Cardiac muscle cell (in vitro differentiated cells and primary cell): ENCODE data around the gene UNC5B. TPM values are rescaled to one million over a fixed set of nuclear protein-coding genes. Genes with fewer than 3 reads are reported as not detected.
A peak's percentile ranks its signal among the peaks of the same experiment; 100 is the strongest.

Experiments used
- DNase-seq, 2 donors: peaks; one replicate each; pipeline versions ENCODE4 v3.0.0 to v3.0.0-alpha.2; 2010 to 2017; ENCODE audit warnings: low read depth in 1 of 2, low spot score in 1 of 2
- H3K27ac ChIP-seq: fragments of 200-600 bp; sonication (generic); 2 replicates; pipeline ENCODE4 v1.5.1; 2016
- H3K27me3 ChIP-seq: fragments of 200-600 bp; sonication (generic); 2 replicates; pipeline ENCODE4 v1.6.0; 2016; ENCODE audit warnings: control low read depth
- H3K36me3 ChIP-seq: fragments of 200-600 bp; sonication (generic); 2 replicates; pipeline ENCODE4 v1.5.1; 2016; ENCODE audit warnings: control low read depth
- H3K4me1 ChIP-seq: fragments of 200-600 bp; sonication (generic); 2 replicates; pipeline ENCODE4 v1.8.1; 2017; ENCODE audit warnings: low read depth, mild to moderate bottlenecking, mixed run types
- H3K4me3 ChIP-seq: fragments of 200-600 bp; sonication (generic); 2 replicates; pipeline ENCODE4 v1.5.1; 2016; ENCODE audit warnings: mild to moderate bottlenecking
- H3K9me3 ChIP-seq: fragments of 200-600 bp; sonication (generic); 2 replicates; pipeline ENCODE4 v1.5.1; 2017; ENCODE audit warnings: low read depth, mild to moderate bottlenecking, control low read depth
- polyA plus RNA-seq: library from polyadenylated mRNA; unstranded; fragments of >200 nt; fragmentation: Nextera tagmentation; extraction: Ambion mirVana; gene quantifications from 2 replicates; pipeline ENCODE4 v1.2.1, GENCODE V29; 2016
- total RNA-seq: library from RNA; depleted of rRNA; stranded (reverse); fragments of >200 nt; gene quantifications from 2 replicates; pipeline ENCODE4 v1.2.3, GENCODE V29; 2016
- TF ChIP-seq, protein P1 (sequence below): IDR thresholded peaks from 2 replicates; pipeline ENCODE4 v1.5.1; 2012; ENCODE audit warnings: low read depth, mild to moderate bottlenecking, low read length

UNC5B gene
- total and polyA plus RNA-seq, 2 experiments from 2014 or later, result 73.3 to 172 TPM

DNA sequence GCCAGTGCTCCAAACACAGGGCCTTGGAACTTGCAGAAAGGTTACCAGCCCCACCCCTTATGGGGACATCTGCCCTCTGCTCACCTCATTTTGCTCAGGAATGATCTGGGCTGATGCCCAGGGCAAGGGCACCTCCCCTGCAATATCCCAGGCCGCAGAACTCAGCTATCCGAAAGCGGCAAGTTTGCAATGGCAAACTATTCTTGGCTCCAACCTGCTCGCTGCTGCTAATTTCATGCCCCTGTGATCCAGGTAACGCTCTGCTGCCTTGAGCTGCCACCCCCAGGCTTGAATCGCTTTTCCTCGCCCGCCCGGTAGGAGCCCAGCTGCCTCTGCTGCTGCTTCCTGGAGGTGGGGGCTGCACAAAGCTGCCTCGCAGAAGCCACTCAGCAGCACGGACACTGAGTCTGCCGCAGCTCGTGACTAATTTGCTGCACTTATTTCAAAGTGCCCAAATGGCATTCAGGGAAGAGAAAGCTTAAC lies 124.9 kb downstream of the UNC5B start:
- TF ChIP-seq, protein P1, sequence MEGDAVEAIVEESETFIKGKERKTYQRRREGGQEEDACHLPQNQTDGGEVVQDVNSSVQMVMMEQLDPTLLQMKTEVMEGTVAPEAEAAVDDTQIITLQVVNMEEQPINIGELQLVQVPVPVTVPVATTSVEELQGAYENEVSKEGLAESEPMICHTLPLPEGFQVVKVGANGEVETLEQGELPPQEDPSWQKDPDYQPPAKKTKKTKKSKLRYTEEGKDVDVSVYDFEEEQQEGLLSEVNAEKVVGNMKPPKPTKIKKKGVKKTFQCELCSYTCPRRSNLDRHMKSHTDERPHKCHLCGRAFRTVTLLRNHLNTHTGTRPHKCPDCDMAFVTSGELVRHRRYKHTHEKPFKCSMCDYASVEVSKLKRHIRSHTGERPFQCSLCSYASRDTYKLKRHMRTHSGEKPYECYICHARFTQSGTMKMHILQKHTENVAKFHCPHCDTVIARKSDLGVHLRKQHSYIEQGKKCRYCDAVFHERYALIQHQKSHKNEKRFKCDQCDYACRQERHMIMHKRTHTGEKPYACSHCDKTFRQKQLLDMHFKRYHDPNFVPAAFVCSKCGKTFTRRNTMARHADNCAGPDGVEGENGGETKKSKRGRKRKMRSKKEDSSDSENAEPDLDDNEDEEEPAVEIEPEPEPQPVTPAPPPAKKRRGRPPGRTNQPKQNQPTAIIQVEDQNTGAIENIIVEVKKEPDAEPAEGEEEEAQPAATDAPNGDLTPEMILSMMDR, result no peak
- Histone ChIP-seq H3K36me3 (no peaks in the 10 kb centered on the region), H3K4me1 (peaks cover 2% of the 10 kb centered on the region), H3K4me3 (no peak overlapping the region), H3K9me3 (no peaks in the 10 kb centered on the region), H3K27ac (no peak overlapping the region), H3K27me3 (no peaks in the 10 kb centered on the region)
- DNase-seq, result no peak

DNA sequence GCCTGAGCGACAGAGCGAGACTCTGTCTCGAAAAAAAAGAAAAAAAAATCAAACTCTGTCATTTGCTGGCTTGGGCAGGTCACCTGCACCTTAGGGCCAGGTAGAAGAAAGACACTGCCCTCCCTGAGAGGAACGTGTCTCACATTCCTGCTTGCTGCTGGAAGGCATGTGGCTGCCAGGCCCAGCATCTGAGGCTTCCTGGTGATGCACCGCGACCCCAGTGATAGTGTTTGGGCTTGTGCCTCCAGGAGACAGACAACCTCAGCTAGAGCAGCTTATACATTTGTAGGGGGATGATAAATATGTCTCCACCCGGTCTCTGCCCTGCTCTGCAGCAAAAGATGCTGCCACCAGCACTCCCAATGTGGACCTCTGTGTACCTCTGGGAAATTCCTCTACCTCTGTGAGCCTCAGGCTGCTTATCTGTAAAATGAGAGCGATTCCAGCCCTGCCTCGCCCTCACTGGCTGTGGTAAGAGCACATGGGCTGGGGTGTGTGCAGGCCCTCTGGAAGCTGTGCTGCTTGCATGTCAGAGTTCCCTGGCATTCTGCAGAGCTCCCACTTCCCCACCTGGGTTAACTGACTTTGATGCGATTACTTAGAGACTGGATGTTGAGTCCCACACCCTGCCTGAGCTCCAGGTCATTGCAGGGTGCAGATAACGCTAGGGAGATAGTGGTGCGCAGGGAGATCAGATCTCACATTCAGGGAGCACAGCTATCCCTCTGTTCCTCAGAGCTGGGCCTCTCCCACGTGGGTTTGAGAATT lies 126.5 kb downstream of the UNC5B start:
- no peak overlapping the region for H3K4me3 ChIP-seq
- H3K27ac ChIP-seq, result peak overlapping the region; percentile 32
- no peaks in the 10 kb centered on the region for H3K27me3 ChIP-seq
- H3K9me3 ChIP-seq, result no peaks in the 10 kb centered on the region
- no peaks in the 10 kb centered on the region for H3K36me3 ChIP-seq
- TF ChIP-seq, protein P1, result no peak
- peak in 1 of 2 donors; percentile 35 for DNase-seq
- H3K4me1 ChIP-seq, result peaks cover 2% of the 10 kb centered on the region

- Histone ChIP-seq H3K27me3 (no peaks in the 10 kb centered on the region), H3K36me3 (no peaks in the 10 kb centered on the region), H3K9me3 (no peaks in the 10 kb centered on the region), H3K27ac (no peak overlapping the region), H3K4me1 (peaks cover 2% of the 10 kb centered on the region), H3K4me3 (no peak overlapping the region)
- no peak for DNase-seq
- TF ChIP-seq, protein P1, result no peak
Measured at GRCh38 chr10:71339796-71340589, 127.6 kb downstream of the UNC5B start.

DNA sequence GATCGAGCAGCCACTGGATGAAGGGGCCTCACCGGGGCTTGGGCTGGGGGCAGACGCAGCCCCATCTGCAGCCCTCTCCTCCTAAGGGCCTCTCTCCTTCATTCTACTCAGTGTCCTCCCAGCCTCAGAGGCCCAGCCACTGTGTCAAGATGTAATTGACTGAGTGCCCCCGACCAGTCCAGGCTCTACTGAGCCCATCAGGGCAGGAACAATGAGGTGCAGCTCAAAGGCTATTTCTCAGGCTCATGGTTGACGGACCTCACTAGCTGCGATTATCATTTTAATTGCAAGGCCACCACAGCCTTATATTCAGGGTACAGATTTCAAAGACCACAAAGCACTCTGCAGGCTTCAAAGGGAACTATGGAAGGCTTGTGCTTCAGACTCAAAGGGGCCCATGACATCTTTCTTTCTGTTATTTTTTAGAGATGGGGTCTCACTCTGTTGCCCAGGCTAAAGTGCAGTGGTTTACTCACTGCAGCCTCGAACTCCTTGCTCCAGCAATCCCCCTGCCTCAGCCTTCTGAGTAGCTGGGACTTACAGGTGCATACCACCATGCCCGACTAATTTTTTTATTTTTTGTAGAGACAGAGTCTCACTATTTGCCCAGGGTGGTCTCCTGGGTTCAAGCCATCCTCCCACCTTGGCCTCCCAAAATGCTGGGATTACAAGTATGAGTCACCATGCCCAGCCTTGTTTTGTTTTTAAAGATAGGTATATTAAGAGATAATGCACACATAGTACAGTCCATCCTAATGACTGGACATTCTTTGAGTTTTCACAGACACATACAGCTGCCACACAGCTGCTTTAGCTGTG lies 130.4 kb downstream of the UNC5B start:
- Histone ChIP-seq H3K4me1 (peaks cover 2% of the 10 kb centered on the region), H3K27ac (no peak overlapping the region), H3K9me3 (no peaks in the 10 kb centered on the region), H3K27me3 (no peaks in the 10 kb centered on the region), H3K4me3 (no peak overlapping the region), H3K36me3 (no peaks in the 10 kb centered on the region)
- TF ChIP-seq, protein P1, result no peak
- DNase-seq, result no peak

DNA sequence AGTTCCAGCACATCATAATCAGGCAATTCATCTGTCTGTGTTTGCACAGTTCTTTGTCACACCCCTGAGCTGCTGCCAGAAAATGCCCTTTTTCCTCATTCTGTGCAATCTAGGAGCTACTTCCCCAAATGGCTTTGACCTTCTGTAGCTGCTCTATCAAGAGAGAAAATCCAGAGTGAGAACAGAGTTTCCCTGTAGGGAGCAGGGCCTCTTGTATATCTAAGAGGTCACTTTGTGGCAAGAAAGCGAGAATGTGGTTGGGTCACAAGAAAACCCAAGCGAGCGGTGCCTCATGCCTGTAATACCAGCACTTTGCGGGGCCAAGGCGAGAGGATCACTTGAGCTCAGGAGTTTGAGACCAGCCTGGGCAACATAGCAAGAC lies 131.0 kb downstream of the UNC5B start:
- no peak overlapping the region for H3K4me3 ChIP-seq
- TF ChIP-seq, protein P1, result no peak
- no peaks in the 10 kb centered on the region for H3K27me3 ChIP-seq
- H3K9me3 ChIP-seq, result no peaks in the 10 kb centered on the region
- no peaks in the 10 kb centered on the region for H3K36me3 ChIP-seq
- DNase-seq, result peak in 1 of 2 donors; percentile 7
- peaks cover 2% of the 10 kb centered on the region for H3K4me1 ChIP-seq
- H3K27ac ChIP-seq, result no peak overlapping the region
